GM21619 (cell line): ENCODE results near the gene DHX32.
A peak's percentile ranks its signal among the peaks of the same experiment; 100 is the strongest.

Source experiments
- ATAC-seq: cut with Tn5 transposase; IDR thresholded peaks from one replicate; pipeline ENCODE4 v1.9.1; 2021; ENCODE audit not compliant: unreplicated experiment

DHX32 gene

DNA sequence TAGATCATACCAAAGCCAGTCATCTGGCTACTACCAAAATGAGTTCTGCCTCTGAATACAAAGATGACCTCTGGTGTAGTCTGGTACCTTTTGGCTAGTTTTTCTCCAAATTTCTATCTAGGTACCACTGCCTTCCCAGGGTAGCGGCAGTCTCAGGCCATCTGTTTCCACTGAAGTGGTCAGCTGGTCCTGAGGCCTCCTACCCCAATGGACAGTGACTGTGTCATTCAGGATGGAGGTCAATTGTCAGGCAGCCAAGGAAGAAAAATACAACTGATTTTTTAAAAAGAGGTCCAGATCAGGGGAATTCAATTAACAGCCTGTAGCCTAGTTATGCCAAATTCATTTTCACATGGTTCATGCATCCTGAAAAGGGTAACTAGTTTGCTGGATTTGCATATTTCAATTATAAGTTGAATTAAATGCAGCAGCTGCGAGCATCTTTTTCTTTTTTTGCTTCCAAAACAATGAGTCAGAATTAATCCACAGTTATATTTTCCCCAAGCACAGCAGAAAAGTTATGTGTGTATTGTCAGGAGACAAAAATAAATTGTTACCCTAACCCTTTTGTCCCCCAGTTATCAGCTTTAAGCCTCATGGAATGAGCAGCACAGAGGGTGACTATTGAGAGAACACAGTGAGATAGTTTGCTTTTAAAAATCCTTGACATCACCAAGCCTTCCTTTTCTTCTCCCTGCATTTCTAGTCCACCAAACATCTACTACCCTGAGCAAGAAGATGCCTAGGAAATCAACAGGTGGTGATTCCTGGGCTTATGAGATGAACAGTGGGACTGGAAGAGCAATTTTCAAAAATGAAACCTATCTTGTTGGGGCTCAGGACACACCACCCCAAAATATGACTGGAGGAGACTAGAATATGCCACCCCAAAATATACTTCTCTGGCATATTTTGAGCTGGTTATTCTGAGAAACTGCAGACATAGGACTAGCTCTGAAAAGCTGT, 30.0 kb downstream of the DHX32 start:
- no peak for ATAC-seq

DNA sequence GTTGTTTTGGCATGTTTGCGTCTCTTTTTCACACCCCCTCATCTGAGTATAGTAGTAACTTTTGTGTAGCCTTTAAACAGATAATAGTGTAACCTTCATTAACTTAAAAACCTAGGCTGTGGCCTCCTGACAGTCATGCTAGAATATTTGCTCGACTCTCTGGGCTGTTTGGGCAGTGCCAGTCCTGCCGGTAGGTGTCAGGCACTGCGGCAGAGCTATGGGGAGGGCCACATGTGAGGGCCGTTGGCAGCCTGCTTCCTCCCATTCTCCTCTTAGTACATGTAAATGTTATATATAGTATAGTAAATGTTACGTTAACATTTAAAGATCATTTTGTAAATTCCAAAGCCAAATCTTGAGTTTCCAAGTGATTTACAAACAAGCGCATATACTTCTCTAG, 31.6 kb downstream of the DHX32 start:
- ATAC-seq = no peak

DNA sequence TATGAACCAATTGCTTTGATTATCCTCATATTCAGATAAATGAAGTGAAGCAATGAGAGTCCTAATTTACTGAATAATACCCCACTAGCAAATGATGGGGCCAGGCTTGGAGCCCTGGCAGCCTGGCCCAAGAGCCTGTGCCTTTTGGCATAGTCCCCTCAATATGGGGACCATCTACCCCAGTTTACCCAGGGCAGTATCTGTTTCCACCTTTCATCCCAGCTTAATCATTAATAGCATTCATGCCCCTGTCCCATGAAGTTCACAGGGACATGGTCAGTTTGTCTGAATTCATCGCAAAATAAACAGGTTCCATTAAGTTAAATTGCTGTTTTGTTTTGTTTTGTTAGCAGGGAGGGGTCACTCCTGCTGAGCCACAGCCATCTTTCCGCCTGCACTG, 32.2 kb downstream of the DHX32 start:
- ATAC-seq = no peak

DNA sequence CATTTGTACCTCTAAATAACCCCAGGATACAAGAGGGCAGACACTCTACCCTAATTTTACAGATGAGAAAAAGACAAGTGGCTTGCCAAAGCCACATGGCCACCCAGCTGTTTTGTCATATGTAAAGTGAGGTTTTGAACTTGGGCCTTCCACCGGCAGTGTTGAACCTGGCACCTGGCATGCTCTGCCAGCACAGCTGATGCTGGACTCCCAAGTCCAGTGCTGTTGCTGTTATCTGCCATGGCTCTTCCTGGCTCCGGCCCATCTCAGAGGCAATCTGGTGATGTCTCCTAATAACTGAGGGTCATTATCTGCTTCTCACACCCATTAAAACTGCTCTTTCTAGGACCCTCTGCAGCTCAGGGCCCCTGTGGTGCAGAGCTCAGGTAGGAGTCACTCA, 32.7 kb downstream of the DHX32 start:
- no peak for ATAC-seq

DNA sequence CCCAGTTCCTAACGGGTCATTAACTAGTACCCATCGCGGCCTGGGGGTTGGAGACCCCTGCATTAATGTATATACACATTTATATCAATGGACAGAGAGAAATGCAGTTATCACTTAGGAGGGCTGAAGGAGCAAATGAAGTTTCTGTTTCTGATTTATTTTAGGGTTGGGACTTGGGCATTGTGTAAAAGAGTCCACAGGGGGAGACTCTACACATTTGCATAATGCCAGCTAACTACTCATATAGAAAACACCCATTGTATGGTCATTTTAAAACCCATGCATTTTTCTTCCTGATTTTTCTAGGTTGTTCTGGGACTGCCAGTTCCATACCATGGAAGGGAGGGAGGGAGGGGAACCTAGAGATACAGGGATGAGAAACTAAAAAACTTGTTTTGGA, 34.2 kb downstream of the DHX32 start:
- peak; percentile 46 for ATAC-seq

DNA sequence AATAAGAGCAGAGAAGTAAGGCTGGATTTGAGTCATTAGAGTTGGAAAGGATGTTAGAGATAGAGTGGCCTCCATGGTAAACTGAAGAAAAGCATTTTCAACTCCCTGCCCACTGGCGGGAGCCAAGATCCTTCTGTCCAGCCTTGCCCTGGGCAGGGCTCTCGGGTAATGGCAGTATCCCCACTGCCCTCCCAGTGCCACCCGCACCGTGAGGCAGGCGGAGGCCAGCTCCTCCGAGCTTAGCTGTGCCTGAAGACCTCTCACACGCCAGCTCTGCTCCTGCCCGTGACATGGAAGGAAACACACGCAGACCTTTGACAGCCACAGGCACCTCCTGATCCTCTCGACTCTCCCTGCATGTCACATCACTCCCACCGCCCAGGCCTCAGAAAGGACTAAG, 35.5 kb downstream of the DHX32 start:
- no peak for ATAC-seq

DNA sequence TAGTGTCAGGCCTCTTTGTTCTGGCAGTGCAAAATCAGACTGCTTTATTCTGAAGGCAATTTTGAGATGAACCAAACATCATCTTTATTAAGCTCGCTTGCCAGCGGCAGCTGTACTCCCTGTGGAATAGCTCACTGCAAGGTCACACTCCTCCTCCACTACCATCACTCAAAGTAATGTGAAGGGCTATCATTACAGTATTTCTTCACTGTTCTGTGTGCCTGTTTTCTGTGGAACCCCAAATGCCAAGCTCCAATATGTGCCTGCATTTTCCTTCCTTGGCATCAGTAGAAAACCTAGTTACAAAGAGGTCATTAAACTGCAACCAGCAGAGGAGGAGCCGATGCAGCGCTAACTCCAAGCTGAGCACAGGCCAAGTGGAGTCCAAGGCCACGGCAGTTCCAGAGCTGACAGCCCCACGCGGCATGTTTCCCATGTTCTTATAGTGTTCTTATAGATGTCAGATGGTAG, 36.3 kb downstream of the DHX32 start:
- no peak for ATAC-seq

DNA sequence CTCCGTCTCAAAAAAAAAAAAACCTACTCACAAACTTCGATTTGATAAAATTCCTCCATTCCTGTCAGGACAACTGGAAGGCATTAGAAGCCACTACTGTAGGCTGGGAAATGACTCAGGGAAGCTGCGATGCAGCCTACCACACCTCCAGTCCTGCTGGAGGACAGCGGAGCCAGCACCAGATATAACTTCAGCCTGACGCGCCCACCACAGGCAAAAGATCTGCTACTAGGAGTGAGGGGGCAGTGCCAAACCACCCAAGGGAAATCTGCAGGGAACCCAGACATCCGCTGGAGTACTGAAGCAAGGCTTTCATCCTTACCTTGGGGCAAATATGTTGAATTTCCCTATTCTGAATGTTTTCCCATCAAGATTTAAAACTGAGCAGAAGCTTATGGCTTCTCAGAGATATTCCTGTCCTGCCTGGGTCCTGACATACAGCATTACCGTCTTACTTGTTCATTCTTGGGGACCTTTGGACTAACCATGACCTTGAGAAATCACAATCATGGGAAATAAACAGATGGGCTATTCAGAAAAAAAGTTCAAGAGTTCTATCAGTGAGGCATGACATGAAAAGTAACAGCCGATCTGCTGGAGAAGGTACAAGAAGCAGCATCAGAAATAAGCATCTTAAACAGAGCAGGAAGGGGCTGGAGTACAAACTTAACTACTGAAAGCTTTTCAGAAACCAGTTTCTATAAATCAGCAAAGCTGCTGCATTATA, 37.3 kb downstream of the DHX32 start:
- ATAC-seq = no peak

DNA sequence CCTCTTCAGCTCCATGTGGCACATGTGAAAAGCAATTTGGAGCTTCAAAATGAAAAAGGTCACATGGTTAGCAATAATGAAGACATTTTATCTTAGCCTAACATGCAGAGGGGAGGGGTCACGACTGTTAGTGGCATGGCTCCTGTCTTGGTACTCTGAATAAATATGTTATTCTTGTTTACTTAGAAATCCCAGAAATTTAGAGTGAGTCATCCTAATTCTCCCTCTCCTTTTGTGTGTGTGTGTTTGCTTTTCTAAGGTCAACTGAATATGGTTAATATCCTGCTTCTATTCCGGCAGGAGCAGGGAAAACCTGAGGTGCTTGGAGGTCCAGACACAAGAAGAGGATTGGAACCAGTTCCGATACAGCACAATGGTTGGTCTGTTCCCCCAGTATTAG, 40.1 kb downstream of the DHX32 start:
- no peak for ATAC-seq

DNA sequence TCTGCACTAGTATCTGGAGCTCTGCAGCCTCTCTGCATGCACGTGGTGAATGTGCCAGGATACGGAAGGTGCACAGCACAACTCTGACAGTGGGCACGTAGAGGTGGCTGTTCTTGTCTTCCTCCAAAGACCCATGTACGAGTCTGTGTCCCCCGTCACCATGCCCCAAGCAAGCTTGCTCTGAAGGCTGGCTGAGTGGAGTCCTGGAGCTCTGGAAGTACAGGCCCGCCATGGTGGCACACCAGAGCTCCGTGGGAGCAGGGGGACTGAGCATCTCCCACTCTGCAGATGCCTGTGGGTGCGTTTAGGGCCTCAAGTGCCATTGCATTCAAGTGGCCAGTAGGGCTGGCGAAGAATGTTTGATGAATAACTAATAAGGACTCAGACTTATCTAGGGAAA, 40.7 kb downstream of the DHX32 start:
- no peak for ATAC-seq

DNA sequence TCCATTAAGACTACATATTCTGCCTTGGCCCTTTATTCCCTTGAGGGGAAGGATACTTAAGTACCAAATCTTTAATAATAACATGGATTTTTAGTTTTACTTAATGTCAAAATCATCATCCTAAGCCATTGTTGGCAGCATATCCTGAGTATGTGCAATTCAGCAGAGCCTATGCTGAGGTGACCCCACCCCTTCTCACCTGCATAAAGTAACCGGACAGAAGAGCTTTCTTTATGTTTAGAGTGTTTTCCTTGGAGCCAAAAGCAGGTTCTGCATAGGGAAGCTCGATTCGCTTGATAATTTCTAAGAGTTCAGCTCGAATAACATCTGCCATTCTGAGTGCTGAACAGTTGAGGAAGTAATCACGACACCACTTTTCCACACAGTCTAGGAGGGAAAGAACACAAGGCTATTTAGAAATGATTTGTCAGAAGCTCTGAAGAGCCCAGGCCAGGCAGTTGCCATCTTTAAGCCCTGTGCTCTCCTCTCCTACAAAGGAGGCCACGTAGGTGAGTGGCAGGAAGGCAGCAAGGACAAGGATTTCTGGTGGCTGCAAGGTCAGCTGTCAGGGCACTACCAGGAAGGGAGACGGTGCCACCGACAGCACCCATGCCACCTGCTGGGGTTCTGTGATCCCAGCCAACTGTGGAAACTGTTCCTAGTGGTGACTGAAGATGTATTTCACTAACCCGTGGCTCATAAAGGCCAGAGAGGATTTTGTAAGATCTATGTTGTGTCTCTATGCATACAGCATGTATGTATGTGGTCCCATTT, 42.1 kb downstream of the DHX32 start:
- no peak for ATAC-seq

DNA sequence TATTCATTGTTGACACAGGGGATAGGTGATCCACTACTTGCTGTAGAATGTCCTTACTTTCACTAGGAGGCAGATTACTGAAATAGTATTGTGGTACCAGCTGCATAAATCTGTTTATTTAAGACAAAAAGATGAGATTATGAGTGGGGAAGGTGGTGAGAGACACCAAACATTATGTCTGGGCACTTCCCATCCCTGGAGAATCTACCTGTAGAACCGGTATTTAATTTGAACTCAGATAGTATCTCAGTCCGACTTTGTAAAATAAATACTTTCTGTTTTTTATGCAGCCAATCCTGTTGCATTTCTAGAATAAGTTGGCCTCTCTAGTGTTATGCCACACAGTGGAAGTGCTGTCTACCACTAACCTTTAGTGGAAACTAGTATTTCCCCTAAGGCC, 44.3 kb downstream of the DHX32 start:
- ATAC-seq = no peak

DNA sequence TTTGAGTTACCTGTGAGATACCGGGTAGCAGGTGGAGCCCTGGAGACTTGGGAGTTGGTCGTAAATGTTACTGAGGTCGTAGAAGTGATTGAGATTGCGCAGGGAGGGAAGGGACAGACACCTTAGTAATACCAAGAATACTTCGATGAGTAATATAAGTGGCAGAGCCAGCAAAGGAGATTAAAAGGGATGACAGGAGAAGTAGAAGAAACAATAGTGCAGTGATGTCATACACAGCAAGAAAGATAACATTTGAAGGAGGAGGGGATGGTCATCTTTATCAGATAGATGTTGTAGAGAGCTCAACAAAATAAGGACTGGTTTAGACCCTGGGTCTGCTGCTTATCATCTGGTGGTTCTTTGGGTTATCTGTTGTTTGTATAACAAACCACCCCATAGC, 52.8 kb downstream of the DHX32 start:
- no peak for ATAC-seq

DNA sequence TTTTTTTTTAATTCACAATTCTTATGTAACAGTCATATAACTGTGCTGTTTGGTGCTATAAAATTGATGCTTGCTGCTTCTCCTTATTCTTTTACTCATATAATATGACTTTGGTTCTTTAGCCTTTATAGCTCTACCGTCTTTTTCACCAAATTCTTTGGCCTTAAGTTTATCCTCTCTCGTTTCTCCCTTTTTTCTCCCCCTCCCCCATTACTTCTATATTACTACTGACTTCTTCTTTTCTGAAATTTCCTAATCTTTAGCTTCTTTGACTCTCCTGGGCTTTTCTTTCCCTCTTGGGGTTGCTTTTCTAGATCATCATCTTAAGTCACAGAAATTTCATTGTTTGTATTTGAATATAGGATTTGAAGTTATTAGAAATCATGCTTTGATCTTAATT, 54.0 kb downstream of the DHX32 start:
- no peak for ATAC-seq

DNA sequence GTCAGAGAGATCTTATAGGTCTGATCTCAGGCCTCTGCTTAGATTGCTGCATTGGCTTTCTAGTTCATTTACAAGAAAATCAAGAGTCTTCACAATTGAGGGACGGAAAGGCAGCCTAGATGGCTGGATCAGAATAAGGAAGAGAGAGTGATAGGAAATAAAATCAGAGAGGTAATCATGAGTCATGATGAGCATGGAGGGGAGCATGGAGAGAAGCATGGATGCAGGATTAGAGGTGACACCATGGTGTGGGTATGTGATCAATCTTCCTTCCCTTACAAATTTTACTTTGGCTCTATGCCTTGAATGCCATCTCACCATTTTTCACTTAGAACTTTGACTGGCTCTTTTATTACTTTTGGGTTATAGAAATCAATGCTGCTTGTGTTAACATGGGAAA, 56.4 kb downstream of the DHX32 start:
- ATAC-seq = no peak

DNA sequence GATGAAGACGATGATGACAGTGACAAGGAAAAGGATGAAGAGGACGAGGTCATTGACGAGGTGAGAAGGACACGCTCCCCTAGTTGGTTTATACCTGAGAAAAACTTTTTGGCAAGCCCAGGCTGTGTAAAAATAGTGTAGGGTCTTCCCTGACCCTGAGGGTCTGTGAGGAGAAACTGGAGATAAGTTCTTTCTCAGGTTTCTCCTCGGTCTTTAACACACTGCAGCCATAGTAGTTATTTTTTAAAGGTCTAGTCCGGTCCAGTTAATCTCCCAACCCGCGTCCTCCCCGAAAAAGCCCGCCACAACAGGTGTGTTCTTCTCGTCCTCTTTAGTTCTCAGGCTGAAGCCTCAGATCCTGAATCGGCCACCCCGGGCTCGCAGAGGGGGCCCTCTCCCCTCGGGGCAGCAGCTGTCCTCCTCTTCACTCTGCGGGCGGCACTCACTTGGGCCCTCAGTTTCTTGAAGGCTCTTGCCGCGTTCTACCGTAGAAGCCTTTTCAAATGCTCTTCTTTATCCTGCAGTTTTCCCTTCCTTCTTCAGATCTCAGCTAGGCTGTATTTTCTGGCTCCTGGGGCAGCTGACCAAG, 57.3 kb downstream of the DHX32 start:
- no peak for ATAC-seq

DNA sequence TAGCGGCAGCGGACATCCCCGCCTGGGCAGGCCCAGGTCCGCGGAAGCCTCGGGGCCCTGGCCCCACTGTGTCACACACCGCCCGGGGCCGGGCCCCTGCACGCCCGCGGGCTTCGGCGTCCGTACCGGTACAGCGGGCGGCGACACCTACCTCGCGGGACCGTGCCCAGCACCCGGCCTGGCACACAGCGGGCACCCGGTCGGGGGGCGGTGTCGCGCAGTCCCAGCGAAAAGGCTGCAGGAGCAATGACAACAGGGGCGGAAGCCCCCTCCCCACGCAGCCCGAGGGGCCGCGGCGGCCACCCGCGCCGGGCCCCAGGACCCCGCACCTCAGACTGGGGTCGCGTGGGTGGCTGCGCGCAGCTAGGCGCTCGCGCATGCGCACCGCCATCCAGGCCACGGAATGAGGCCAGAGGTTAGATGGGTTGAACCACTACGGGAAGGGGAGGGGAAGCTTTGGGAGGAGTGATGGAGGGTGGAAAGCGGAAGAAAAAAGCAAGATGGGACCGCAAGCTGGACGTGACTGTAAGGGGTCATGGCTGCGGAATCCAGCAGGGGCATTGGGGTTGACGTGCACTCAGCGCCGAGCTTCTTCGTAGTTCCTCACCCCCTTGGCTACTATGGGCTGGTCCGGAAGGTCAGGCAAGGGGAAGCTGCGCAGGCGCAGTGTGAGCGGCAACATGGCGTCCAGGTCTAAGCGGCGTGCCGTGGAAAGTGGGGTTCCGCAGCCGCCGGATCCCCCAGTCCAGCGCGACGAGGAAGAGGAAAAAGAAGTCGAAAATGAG, 58.0 kb downstream of the DHX32 start, which contains the start of the genes BCCIP and UROS:
TSS of gene BCCIP (plus strand) at position 669 of the 785 bp plus-strand sequence. CDS start at position 681, 12 bp downstream.
TSS of gene UROS (minus strand) at position 381 of the 785 bp plus-strand sequence. CDS start 6,759 bp downstream, outside the sequence.
- peak; percentile 63 for ATAC-seq

DNA sequence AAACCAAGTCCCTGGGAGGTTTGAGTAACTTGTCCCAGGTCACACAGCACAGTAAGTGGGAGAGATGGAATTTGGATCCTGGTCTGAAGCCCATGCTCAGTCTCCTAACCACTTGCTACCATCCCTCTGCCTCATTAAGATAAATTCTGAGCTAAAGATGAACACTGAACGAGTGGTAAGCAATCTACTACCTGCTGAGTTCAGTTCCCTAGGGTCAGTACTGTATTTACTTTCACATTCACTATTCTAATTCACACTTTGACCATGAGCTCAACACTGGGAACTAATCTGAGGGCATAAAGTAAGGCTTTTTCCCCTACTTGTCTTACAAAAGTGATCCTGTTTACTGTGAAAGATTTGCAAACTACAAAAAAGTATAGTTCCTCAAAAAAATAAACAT, 60.4 kb downstream of the DHX32 start:
- ATAC-seq = peak; percentile 58

DNA sequence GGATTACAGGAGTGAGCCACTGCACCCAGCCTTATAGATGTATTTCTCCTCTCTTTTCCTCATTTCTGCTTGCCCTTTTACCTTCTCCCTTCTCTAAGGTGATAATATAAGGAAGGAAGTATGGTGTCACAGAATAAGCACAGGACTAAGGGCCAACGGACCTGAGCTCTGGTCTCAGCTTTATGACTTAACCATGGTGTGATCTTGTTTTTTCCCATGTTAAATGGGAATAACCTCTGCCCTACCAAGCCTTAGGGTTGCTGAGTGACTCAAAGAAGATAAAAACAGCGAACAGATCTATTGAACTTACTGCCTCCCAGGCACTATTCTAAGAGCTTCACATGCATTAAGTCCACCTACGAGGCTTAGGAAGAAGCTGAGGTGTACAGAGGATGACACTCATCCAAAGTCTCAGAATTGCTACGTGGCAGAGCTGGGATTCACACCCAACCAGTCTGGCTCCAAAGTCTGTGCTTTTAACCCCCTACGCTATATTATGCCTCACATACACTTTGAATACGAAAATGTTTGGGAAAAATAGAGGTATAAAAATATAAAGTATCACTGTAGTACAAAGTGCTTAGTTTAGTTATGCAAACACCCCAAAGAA, 63.6 kb downstream of the DHX32 start:
- ATAC-seq = no peak

DNA sequence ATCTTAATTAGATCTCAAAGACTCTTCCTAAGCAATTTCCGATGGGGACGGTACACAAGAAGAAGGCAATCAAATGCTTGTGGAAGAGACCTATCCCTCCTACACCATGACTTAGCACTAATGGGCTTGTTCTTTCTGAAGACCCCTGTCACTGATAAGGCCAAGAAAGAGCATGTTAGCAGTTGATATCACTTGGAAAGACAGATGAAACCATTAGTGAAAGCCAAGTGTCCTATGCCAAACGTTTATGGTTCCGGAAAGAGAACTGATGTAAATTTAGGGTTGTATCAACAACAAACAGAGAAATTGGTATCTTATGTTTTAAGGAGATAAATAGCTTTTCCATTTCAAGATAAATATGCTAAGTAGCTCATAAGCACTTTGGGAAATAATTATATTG, 64.5 kb downstream of the DHX32 start:
- ATAC-seq = no peak
